LNCAP (cell line): Measurements from ENCODE around the gene SMAGP.

Source experiments
- CTCF ChIP-seq: fragments of 450-650 bp; IDR thresholded peaks from 2 replicates; pipeline ENCODE4 v1.5.1; 2017; ENCODE audit warnings: mild to moderate bottlenecking

Gene SMAGP

DNA sequence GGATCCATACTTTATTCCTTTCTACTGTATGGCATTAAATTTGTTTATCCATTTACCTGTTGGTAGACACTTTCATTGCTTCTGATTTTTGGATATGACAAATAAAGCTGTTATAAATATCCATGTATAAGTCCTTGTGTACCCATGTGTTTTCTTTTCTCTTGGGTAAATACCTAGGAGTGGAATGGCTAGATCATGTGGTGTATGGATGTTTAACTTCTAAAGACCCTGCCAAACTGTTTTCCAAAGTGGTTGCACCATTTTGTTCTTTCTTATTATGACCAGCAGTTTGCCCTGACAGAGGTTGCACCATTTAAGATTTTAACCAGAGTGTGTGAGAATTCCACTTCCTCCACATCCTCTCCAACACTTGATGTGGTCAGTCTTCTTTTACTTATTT is 37.6 kb downstream of the SMAGP start:
- no peak for TF ChIP-seq CTCF

- TF ChIP-seq CTCF: no peak
Observed at GRCh38 chr12:51229116-51229809, 41.0 kb downstream of the SMAGP start.

GRCh38 chr12:51227962-51228361 is 42.3 kb downstream of the SMAGP start:
- no peak for TF ChIP-seq CTCF

- TF ChIP-seq CTCF: no peak
Observed at GRCh38 chr12:51225771-51226170, 44.4 kb downstream of the SMAGP start.

DNA sequence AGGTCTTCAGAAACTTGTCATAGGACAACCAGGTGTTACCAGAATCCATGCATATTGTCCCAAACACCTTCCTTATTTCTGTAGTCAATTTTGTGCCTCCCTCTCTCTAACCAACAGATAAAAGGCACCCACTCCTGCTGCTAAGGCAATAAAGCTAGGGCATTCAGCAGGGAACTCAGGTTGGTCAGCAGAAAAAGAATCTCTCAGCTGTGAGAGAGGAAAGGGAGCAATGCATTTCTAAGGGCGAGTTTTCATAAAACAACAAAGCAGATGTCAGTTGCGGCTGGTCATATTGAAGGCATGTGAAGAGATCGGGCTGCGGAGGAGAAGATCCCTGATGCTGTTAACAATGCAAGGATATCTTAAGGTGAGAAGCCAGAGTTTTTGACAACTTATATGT is 45.0 kb downstream of the SMAGP start:
- TF ChIP-seq CTCF: no peak

DNA sequence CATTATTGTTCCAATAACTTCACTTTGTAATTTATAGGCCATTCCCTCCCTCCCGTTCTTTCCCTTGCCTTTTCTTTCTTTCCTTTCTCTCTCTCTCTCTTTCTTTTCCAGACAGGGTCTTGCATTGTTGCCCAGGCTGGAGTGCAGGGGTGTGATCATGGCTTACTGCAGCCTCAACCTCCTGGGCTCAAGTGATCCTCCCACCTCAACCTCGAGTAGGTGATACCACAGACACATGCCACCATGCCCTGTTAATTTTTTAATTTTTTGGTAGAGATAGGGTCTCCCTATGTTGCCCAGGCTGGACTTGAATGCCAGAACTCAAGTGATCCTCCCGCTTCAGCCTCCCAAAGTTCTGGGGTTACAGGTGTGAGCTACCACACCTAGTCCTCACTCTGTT is 45.6 kb downstream of the SMAGP start:
- no peak for TF ChIP-seq CTCF

- no peak for TF ChIP-seq CTCF
Observed at GRCh38 chr12:51222461-51222860, 47.8 kb downstream of the SMAGP start.

DNA sequence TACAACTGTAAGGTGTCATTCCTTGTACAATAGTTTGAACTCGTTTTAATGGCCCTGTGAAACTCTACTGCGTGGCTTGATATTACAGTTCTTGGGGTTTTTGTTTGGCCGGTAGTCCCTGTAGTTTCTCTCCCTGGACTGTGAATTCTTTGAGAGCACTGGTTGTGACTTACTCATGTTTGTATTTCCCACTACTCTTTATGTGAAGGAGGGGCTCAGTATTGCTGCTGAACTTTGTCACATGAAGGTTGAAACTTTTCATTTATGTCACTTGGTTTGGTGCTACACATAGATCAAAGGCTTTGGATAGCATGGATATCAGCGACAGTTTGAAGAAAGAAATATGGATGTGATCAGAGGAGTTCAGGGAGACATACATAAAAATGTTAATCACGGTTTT is 50.9 kb downstream of the SMAGP start:
- TF ChIP-seq CTCF: no peak
